ENCODE results near the gene TMEM94. TPM values are rescaled to one million over a fixed set of nuclear protein-coding genes. Genes with fewer than 3 reads are reported as not detected.

TMEM94 gene
- total RNA-seq, 6 experiments from 2014 or later = 24.2 to 47.1 (median 29.6) TPM

- Histone ChIP-seq H3K36me3 (peaks cover 0 to 5% (median 0%) of the 10 kb centered on the region in 4 donors), H3K9me3 (no peaks in the 10 kb centered on the region), H3K4me3 (no peak overlapping the region), H3K27ac (no peak overlapping the region), H3K27me3 (no peaks in the 10 kb centered on the region), H3K4me1 (peaks cover 0 to 21% (median 0%) of the 10 kb centered on the region in 4 donors)
- peak in 1 of 3 donors; percentile 43 for DNase-seq
- ATAC-seq = no peak
- intact Hi-C loops (cut with DNase I) = no loop called here
- TF ChIP-seq CTCF (IDR thresholded peaks at IDR 0.05) (no peak), POLR2A (IDR thresholded peaks at IDR 0.05) (no peak)
- 100% methylated on average over 1 of the region's 7 CpGs for WGBS (ENCODE audit: insufficient coverage, low coverage, low lambda C conversion rate, missing lambda C conversion rate)
These were observed 67.2 kb downstream of the TMEM94 start for GRCh38 chr17:75523647-75524046.

DNA sequence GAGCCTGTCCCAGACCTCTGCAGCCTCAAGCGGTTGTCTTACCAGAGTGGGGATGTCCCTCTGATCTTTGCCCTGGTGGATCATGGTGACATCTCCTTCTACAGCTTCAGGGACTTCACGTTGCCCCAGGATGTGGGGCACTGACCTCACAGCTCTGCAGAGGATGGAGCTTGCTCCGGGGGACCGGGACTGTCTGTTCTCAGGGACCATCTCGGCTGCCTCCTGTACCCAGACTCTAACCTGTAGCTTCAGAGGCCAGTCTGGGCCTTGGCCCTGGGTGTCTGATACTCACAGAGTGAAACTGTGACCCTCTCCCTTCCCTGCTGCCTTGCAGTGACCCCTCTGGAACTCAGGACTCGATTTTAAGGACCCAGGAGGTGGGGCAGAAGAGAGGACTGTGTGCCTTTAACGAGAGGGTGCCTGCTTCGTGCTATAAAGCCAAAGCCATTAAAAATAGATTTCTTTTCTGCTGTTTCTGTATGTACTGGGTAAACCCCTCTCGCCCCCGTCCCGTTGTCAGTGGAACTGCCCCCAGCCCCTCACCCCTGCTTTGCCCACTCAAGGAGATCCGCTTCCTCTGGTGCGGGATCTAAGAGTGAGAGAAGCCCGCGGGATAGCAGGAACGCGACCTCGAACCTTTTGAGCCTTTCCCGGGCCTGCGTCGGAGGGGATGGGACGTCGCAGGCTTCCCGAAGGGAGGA lies 68.0 kb downstream of the TMEM94 start:
- intact Hi-C loops (cut with DNase I) = no loop called here
- ATAC-seq = no peak
- TF ChIP-seq POLR2A (IDR thresholded peaks at IDR 0.05) = no peak
- no peak for TF ChIP-seq CTCF (IDR thresholded peaks at IDR 0.05)
- H3K27ac ChIP-seq = peak overlapping the region in 1 of 3 donors; percentile 33
- H3K4me3 ChIP-seq = peak overlapping the region; percentile 35 to 72 (median 69)
- H3K36me3 ChIP-seq = peaks cover 0 to 5% (median 0%) of the 10 kb centered on the region in 4 donors
- H3K4me1 ChIP-seq = peaks cover 0 to 21% (median 0%) of the 10 kb centered on the region in 4 donors
- H3K9me3 ChIP-seq = no peaks in the 10 kb centered on the region
- WGBS (ENCODE audit: insufficient coverage, low coverage, low lambda C conversion rate, missing lambda C conversion rate) = 21% methylated on average over 12 of the region's 24 CpGs
- H3K27me3 ChIP-seq = no peaks in the 10 kb centered on the region
- peak in 1 of 3 donors; percentile 48 for DNase-seq

- H3K4me1 ChIP-seq = peaks cover 0 to 21% (median 0%) of the 10 kb centered on the region in 4 donors
- H3K27me3 ChIP-seq = no peaks in the 10 kb centered on the region
- TF ChIP-seq POLR2A (IDR thresholded peaks at IDR 0.05) (peak; percentile 76), CTCF (IDR thresholded peaks at IDR 0.05) (peak; percentile 37 to 61 (median 58))
- H3K27ac ChIP-seq = peak within 1 kb of the TSS in 2 of 3 donors; percentile 60 to 63
- peak within 1 kb of the TSS; percentile 35 to 72 (median 69) for H3K4me3 ChIP-seq
- H3K36me3 ChIP-seq = peaks cover 0 to 5% (median 0%) of the 10 kb centered on the region in 4 donors
- intact Hi-C loops (cut with DNase I) = no loop called here
- peak; percentile 88 to 90 (median 89) for DNase-seq
- peak; percentile 84 to 93 (median 90) for ATAC-seq
- H3K9me3 ChIP-seq = no peaks in the 10 kb centered on the region
- WGBS (ENCODE audit: insufficient coverage, low coverage, low lambda C conversion rate, missing lambda C conversion rate) = 10% methylated on average over 2 of the region's 108 CpGs
These were observed 68.8 kb downstream of the TMEM94 start, which contains the start of gene LLGL2 for GRCh38 chr17:75524970-75525805. Gene LLGL2 (plus strand): TSS chr17:75525697. CDS start chr17:75543427, 17,730 bp downstream.

DNA sequence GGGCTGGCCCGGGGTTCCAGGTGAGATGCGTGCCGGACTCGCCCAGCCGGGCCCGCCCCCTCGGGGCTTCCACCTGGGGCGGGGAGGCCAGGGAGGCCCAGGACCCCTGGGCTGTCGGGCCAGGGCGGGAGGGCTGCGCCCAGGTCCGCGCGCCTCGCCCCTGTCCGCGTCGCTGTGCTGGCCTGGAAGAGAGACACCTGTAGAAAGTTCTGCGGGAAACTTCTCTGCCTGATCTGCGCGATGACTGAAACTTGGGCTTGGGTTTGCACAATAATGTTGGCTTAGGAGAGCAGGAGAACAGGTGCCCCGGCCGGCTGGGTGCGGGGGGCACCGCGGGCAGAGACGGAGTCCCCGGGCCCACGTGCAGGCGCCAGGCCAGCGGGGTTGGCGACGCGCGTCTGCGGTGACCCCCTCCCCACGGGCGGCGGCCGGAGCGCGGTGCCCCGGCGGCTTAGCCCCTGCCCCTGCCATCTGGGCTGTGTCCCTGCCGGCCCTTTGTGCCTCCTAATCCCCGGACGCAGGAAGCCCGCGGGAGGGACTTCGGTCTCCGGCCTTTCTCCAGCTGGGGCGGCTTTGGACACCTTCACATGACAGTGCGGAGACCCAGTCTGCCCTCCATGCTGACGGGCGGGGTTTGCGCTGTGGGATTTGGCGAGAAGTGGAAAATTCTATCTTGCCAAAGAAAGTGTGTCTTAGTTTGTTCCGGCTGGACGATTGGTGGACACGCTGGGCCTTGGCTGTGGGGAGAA lies 69.5 kb downstream of the TMEM94 start:
- DNase-seq = peak; percentile 59 to 81 (median 78)
- peaks cover 0 to 21% (median 0%) of the 10 kb centered on the region in 4 donors for H3K4me1 ChIP-seq
- TF ChIP-seq POLR2A (IDR thresholded peaks at IDR 0.05) (no peak), CTCF (IDR thresholded peaks at IDR 0.05) (no peak)
- intact Hi-C loops (cut with DNase I) = no loop called here
- no peaks in the 10 kb centered on the region for H3K27me3 ChIP-seq
- peak overlapping the region in 2 of 3 donors; percentile 60 to 63 for H3K27ac ChIP-seq
- 0% methylated on average over 6 of the region's 60 CpGs for WGBS (ENCODE audit: insufficient coverage, low coverage, low lambda C conversion rate, missing lambda C conversion rate)
- ATAC-seq = peak; percentile 11 to 49 (median 24)
- H3K9me3 ChIP-seq = no peaks in the 10 kb centered on the region
- peak overlapping the region; percentile 35 to 72 (median 69) for H3K4me3 ChIP-seq
- peaks cover 0 to 5% (median 0%) of the 10 kb centered on the region in 4 donors for H3K36me3 ChIP-seq
